SIG-M5 treated with dmso at 0.1 percent for 504 hours (cell line): ENCODE data around the gene NRF1.

Experiments used
- DNase-seq: peaks from one replicate; lab custom pipeline; 2025; ENCODE audit not compliant: unreplicated experiment; lab: John Stamatoyannopoulos, UW

NRF1 gene

GRCh38 chr7:129677796-129678195 lies 66.3 kb downstream of the NRF1 start:
- DNase-seq: no peak

- no peak for DNase-seq
These were observed 67.1 kb downstream of the NRF1 start for GRCh38 chr7:129678606-129679005.

GRCh38 chr7:129680400-129680799 lies 68.9 kb downstream of the NRF1 start:
- no peak for DNase-seq

GRCh38 chr7:129684777-129685176 lies 73.3 kb downstream of the NRF1 start:
- no peak for DNase-seq

GRCh38 chr7:129686063-129686462 lies 74.5 kb downstream of the NRF1 start:
- DNase-seq: no peak

GRCh38 chr7:129688503-129689222 lies 77.1 kb downstream of the NRF1 start:
- no peak for DNase-seq

- DNase-seq: no peak
These were observed 78.6 kb downstream of the NRF1 start for GRCh38 chr7:129689995-129690581.

- no peak for DNase-seq
These were observed 79.2 kb downstream of the NRF1 start for GRCh38 chr7:129690701-129691100.

- no peak for DNase-seq
These were observed 87.2 kb downstream of the NRF1 start for GRCh38 chr7:129698516-129699418.

- no peak for DNase-seq
These were observed 90.8 kb downstream of the NRF1 start for GRCh38 chr7:129702316-129702715.

- no peak for DNase-seq
These were observed 91.3 kb downstream of the NRF1 start for GRCh38 chr7:129702761-129703338.

GRCh38 chr7:129703751-129704150 lies 92.2 kb downstream of the NRF1 start:
- no peak for DNase-seq

- DNase-seq: no peak
These were observed 96.5 kb downstream of the NRF1 start for GRCh38 chr7:129707910-129708499.

- DNase-seq: no peak
These were observed 102.0 kb downstream of the NRF1 start for GRCh38 chr7:129713544-129713943.

GRCh38 chr7:129714514-129715063 lies 103.1 kb downstream of the NRF1 start:
- DNase-seq: no peak

GRCh38 chr7:129719980-129720732 lies 108.6 kb downstream of the NRF1 start:
- DNase-seq: no peak

- DNase-seq: no peak
These were observed 109.5 kb downstream of the NRF1 start for GRCh38 chr7:129721068-129721467.

- DNase-seq: no peak
These were observed 112.2 kb downstream of the NRF1 start for GRCh38 chr7:129723679-129724078.

- DNase-seq: no peak
These were observed 113.3 kb downstream of the NRF1 start for GRCh38 chr7:129724796-129725195.

- DNase-seq: no peak
These were observed 117.5 kb downstream of the NRF1 start for GRCh38 chr7:129728875-129729467.
